ENCODE results near the gene TMEM220. TPM values are rescaled to one million over a fixed set of nuclear protein-coding genes. Genes with fewer than 3 reads are reported as not detected.

The TMEM220 gene
- total RNA-seq, 1 experiment from 2014 or later = 3.9 TPM

GRCh38 chr17:10664571-10664970 is 65.3 kb downstream of the TMEM220 start:
- Histone ChIP-seq H3K36me3 (ENCODE audit: low read depth, low read length) (no peaks in the 10 kb centered on the region), H3K9me3 (ENCODE audit: low read length) (no peaks in the 10 kb centered on the region), H3F3A (ENCODE audit: low read length, unreplicated experiment) (no peaks in the 10 kb centered on the region), H3K27ac (ENCODE audit: low read length) (no peak overlapping the region), H3K4me1 (ENCODE audit: insufficient read depth, low read length) (no peaks in the 10 kb centered on the region), H3K27me3 (ENCODE audit: low read length) (no peaks in the 10 kb centered on the region), H4K20me1 (ENCODE audit: low read length) (no peaks in the 10 kb centered on the region), H3K4me2 (ENCODE audit: low read length) (no peak overlapping the region), H3K9me2 (replicated peaks; ENCODE audit: low read length) (no peaks in the 10 kb centered on the region), H3K79me2 (ENCODE audit: low read length) (no peaks in the 10 kb centered on the region), H2AFZ (ENCODE audit: low read length) (no peak overlapping the region), H3K4me3 (ENCODE audit: low read length) (no peak overlapping the region), H3K9ac (ENCODE audit: low read length) (no peak overlapping the region)
- intact Hi-C loops (cut with micrococcal nuclease) = no loop called here
- ChIA-PET CTCF (no interaction called here), POLR2A (ENCODE audit: unreplicated experiment) (no interaction called here)
- BruUV-seq (replicated peaks) = no TSS peak
- TF ChIP-seq EZH2 (IDR thresholded peaks at IDR 0.05; ENCODE audit: low read length, unreplicated experiment) (no peak), EZH2phosphoT487 (IDR thresholded peaks at IDR 0.05; ENCODE audit: borderline replicate concordance, low read length) (no peak), CTCF (conservative IDR thresholded peaks at IDR 0.05; ENCODE audit: low read depth, low read length) (no peak)
- ATAC-seq = no peak
- no peak for DNase-seq

Other genes starting within 250 kb of the TMEM220 start
- not detected in 2 replicates for gene MYH1, start 211.5 kb downstream of the TMEM220 start, total RNA-seq (2014; rRNA removed)
- not detected in 2 replicates for gene MYH2, start 180.4 kb downstream of the TMEM220 start, total RNA-seq (2014; rRNA removed)
- 1.3 and 4.1 TPM in 2 replicates for gene MYH3, start 72.7 kb downstream of the TMEM220 start, total RNA-seq (2014; rRNA removed)
- gene SCO1, start 32.5 kb downstream of the TMEM220 start, total RNA-seq (2014; rRNA removed) = 38.0 and 59.7 TPM in 2 replicates
- 2.4 and 2.9 TPM in 2 replicates for gene ADPRM, start 32.4 kb downstream of the TMEM220 start, total RNA-seq (2014; rRNA removed)
- not detected in 2 replicates for gene TMEM238L, start 74.1 kb upstream of the TMEM220 start, total RNA-seq (2014; rRNA removed)
- gene PIRT, start 108.1 kb upstream of the TMEM220 start, total RNA-seq (2014; rRNA removed) = not detected in 2 replicates